Measurements from ENCODE around the gene MRPL28.

GRCh38 chr16:330741-331140 is 39.6 kb downstream of the MRPL28 start:
- TF ChIP-seq EZH2 (IDR thresholded peaks at IDR 0.05) (no peak), POLR2AphosphoS5 (IDR thresholded peaks at IDR 0.05; ENCODE audit: borderline replicate concordance, low read depth, low read length) (no peak), FOXP2 (optimal IDR thresholded peaks at IDR 0.05; ENCODE audit: control extremely low read depth, extremely low read length, insufficient read depth) (no peak)
